HG02588 (cell line): ENCODE results near the gene COA3.

ENCODE experiments used
- ATAC-seq: cut with Tn5 transposase; IDR thresholded peaks from one replicate; pipeline ENCODE4 v1.9.1; 2021; ENCODE audit warnings: mild to moderate bottlenecking, moderate library complexity; ENCODE audit not compliant: unreplicated experiment

COA3 gene

DNA sequence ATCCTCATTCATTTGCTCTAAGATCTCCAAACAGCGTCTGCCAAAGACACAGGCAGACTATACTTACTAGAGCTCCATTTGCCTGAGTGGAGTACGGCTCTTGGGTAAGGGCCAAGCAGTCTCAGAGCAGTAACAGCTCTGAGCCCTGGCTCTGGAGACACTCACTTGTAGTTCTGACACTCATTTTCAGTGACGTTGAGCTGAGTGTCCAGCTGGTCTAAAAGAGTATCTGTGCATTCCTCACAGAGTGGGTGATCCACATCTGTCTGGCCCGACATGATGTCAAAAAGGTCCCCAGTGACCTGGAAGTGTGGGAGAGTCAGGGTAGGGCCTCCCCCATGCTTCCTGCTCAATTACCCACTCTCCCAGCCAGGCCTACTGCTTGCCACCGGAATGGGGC is 19.9 kb upstream of the COA3 start:
- no peak for ATAC-seq

DNA sequence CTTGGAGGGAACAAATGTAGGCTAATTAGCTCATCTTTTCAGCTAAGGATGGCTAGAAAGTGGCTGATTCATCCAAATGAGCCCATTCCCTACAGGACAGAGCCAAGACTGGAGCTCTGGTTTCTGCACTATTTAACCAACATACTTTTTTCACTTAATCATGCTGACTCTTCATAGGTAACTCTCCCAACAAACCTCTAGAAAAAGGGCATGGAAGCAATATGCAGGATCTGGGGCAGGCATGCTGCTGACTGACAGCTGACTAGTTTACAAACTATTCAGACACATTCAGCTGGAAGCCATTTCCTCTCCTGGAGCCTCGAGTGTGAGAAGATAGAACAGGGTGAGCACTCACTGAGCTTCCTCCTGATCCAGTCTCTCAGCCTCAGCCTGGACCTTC is 19.4 kb upstream of the COA3 start:
- no peak for ATAC-seq

DNA sequence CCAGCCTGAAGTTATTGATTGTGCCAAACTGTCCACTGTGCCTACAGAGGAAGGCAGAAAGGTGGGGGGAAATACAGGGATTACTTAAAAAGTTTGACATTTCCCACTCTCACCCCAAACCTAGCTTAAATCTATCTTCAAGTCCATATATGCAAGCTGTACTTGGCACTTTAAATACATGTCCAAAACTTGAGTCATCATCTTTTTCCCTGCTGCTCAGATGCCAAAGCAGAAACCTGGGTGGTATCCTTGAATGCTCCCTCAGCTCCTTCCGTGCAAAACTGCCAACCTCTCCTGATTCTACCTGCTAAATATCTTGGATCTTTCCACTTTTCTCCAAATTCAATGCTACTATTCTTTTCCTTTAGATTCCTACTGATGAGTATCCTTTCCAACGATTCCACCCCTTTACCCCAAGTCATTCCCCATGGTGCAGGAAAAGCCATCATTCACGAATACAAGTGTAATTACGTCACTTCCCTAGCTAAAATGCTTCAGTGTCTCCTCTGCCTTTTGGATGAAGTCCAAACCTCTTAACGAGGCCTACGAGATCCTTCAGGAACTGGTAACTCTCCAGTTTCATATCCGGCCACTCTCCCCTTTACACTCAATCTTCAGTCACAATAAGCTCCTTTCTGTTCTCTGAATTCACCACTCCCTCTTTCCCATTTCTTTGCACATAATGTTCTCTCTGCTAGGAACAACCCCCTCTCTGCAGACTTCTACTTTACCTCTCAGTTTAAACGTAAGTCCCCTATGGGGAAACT is 16.3 kb upstream of the COA3 start:
- ATAC-seq, result no peak

DNA sequence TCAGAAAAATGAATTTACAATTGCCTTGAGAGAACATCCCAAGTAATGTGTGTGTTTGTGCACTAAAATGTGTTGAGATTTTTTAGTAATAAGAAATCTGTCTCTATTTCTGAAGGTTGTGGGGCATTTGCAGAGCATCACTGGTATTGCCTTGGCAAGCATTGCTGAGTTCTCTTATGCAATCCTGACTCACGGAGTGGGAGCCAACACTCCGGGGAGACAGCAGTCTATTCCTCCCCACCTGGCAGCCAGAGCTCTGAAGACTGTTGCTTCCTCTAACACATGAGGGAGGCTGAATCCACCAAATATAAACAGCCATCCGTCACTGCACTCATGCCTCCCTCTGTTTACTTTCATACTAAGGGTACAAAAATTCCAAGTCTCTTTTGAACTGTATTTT is 10.7 kb upstream of the COA3 start:
- ATAC-seq, result no peak

DNA sequence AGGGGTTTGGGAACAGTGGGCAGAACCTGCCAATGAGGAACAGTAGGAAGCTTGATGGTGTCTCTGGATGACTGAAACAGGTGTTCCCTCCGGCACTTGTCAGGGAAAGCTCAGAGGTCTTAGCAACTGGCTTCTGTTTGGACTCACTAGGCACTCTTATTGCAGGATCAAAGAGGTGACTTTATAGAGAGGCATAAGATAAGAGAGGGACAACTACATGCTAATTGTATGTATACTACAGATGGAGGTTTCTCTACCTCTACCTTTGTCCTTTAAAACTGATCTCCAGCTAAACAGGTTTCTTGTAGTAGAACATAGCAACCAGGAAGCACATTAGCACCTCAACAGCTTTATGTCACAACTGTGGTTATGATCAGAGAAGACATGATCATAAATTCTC is 7.7 kb upstream of the COA3 start:
- no peak for ATAC-seq

DNA sequence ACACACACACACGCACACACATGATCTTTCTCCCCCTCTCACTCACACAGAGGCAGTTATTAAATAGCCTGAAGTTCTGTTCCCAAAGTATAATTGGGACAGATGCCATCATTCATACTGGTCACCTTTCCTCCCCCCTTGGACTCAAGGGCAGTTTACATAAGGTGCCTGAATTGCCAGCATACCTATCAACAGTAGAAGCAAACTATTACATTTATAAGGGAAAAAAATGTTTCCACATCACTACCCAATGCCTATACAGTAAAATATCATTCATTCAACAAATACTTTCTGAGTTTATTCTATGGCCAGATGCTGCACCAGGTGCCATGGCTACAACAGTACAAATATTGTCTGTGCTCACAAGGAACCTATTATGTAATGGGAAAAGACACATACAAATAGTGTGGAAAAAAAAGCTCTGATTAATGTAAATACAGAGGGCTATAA is 6.4 kb upstream of the COA3 start:
- ATAC-seq, result no peak

DNA sequence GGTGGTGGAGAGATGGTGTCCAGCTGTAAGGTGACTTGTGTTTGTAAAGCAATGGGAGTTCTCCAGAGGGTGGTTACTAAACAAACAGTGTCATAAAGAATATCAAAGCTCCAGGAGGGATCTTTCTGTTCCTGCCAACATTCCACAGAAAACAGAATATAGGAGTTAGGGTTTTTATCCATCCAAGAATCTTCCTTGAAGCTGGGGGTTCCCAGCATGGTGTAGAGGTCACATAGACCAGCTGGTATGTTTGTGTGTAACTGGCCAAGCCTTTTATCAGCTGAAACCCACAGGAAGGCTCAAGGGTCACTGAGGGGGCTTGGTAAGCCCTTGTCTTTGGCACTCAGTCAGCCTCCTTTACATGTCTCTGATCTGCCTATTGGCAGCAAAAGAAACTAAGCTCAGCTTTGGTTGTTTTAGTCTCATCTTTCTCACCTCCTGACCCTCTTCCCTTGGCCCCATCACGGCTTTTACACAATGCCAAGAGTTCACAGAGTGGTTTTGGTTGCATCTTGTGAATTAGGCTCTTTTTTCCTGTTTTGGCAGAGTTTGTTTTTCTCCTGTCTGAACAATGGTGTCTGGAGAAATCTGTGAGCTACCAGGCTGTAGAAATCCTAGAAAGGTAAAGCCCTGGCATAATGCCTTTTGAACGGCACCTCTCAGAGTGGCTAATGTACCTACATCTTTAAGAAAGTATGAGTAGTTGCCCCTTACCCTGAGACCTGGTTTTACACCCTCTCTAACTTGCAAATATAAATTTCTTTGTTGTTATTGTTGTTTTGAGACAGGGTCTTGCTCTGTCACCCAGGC is 4.8 kb upstream of the COA3 start:
- ATAC-seq, result no peak

DNA sequence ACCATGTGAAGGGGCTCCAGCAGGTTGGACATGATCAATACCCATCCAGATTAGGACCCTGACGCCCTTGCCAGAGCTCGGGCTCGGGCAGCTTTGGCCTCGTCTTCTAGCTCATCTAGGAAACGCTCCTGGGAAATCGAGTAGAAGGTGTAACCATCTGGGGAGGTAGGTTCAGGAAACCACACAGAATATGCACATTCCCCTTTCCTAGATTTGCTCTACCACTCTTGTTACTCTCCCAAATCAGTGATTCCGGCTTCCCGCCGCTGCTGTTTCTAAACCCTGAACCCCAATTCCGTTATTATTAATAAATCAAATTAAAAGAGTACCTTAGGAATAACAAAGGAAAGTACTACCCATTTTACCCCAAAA is 507 bp downstream of the COA3 start:
- no peak for ATAC-seq

DNA sequence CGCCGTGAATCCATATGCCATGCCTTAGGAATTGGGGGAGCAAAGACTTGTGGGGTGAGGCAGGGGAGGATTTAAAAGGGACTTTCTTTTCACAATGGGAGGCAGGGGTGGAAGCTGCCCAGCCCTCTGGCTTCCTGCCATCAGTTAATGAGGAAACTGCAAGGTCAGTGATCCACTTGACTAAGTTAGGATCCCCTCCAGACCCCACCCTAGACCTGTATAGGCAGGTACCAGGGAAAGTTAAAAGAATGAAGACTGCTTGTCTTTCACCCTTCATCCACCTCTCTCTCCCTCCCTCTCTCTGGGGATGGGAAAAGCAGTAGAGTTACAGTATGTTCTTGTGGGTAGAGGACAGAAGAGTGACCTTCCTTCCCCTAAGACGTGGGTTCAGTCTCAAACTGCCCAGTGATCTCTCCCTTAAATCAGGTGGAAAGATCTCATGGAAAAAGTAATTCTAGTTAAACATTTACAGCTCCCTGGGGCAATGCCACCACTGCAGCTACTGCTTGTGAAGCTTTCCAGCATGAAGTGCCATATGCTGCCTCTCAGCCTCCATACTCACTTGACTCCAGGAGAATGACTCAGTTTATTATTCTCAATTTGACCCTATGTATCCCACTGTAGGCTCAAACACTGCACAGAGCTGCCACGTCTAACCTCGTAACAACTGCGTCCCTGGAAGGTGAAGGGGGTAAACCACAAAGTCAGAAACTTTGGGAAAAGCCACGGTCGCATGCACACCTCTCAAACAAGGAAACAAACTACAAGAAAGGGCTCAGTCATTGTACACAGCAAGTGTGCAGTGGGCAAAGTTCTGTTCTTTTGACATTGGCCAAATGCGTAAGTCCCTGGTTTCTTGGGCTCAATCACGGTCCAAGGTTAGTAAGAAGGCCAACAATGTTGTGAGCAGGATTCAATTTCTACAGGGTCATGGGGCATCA is 1.2 kb downstream of the COA3 start:
- ATAC-seq, result no peak

DNA sequence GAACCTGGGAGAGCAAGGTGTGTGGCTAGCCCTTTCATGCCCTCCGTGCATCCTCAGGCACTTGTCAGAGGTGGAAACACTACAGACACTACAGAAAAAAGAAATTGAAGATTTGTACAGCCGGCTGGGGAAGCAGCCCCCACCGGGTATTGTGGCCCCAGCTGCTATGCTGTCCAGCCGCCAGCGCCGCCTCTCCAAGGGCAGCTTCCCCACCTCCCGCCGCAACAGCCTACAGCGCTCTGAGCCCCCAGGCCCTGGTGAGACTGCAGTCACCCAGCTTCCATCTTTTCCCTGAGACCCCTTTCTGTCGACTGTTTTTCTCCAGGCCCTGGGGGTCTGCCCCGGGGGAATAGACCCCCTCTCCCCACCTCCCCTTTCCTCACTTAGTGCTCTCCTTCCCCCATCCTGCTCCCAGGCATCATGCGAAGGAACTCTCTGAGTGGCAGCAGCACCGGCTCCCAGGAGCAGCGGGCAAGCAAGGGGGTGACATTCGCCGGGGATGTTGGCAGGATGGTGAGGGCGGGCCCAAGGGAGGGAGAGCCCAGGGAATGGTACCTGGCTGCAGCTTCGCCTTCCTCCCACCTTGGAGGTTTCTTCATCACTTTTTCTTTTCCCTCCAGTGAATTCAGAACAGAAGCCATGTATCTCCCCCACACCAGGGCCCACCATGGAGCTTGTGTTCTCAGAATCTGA is 2.3 kb downstream of the COA3 start:
- ATAC-seq, result no peak

DNA sequence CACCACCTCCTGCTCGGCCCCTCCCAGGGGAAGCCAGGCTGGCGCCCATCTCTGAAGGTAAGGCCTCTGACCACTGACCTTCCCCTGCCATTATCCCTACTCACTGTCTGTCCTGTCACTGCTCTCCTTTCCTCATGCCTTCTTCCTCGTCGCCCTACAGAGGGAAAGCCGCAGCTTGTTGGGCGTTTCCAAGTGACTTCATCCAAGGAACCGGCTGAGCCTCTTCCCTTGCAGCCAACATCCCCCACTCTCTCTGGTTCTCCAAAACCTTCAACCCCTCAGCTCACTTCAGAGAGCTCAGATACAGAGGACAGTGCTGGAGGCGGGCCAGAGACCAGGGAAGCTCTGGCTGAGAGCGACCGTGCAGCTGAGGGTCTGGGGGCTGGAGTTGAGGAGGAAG is 3.0 kb downstream of the COA3 start:
- ATAC-seq, result no peak

DNA sequence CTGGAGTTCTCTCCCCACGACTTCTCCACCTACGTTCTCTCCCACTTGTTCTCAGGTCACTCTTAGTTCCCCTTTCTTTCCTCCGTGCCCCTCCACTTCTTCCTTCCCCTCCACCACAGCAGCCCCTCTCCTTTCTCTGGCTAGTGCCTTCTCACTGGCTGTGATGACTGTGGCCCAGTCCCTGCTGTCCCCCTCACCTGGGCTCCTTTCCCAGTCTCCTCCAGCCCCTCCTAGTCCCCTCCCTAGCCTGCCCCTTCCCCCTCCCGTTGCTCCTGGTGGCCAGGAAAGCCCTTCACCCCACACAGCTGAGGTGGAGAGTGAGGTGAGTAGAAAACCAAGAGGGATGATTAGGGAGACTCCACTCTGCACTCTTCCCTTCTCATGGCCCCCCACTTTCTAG is 3.4 kb downstream of the COA3 start:
- no peak for ATAC-seq

DNA sequence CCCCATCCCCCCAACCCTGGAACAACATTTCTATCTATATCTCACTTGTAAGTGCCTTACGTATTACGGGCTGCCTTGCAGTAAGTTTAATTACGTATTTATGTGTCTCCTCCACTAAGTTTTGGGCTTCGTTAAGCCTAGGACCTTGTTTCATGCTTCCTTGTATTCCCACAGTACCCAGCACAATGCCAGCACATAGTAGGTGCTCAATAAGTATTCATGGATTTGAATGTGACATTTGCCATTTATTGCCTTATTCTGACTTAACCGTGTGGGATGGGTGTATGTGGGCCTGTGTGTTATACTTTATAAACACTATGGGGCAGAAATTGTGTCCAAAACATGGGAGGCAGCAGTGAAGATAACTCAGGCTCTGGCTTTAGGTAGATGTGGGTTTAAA is 6.0 kb downstream of the COA3 start:
- no peak for ATAC-seq

DNA sequence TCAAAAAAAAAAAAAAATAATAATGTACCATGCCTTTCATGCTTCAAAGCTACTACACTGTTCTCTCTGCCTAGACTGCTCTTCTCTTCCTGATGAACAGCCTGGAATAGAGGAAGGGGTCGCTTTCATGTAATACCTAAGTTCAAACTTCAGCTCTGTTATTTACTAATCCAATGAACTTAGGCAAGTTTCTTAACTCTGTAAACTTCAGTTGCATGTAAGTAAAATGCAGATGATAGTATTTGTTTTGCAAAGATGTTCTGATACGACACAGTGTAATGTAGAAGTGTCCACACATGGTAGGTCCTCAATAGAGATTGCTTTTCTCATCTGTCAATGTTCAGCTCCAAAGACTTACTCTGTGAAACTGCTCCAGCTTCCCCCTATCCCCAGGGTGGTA is 6.6 kb downstream of the COA3 start:
- no peak for ATAC-seq

DNA sequence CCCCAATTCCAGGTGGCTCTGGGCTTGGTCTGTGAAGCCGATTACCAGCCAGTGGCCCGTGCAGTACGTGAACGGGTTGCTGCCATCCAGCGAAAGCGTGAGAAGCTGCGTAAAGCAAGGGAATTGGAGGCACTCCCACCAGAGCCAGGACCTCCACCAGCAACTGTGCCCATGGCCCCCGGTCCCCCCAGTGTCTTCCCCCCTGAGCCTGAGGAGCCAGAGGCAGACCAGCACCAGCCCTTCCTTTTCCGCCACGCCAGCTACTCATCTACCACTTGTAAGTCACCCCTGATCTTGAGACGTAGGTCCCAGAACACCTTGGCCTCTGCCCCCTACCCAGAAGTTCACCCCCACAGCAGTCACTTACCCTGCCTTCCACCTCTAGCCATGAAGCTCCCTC is 11.2 kb downstream of the COA3 start:
- ATAC-seq, result no peak

DNA sequence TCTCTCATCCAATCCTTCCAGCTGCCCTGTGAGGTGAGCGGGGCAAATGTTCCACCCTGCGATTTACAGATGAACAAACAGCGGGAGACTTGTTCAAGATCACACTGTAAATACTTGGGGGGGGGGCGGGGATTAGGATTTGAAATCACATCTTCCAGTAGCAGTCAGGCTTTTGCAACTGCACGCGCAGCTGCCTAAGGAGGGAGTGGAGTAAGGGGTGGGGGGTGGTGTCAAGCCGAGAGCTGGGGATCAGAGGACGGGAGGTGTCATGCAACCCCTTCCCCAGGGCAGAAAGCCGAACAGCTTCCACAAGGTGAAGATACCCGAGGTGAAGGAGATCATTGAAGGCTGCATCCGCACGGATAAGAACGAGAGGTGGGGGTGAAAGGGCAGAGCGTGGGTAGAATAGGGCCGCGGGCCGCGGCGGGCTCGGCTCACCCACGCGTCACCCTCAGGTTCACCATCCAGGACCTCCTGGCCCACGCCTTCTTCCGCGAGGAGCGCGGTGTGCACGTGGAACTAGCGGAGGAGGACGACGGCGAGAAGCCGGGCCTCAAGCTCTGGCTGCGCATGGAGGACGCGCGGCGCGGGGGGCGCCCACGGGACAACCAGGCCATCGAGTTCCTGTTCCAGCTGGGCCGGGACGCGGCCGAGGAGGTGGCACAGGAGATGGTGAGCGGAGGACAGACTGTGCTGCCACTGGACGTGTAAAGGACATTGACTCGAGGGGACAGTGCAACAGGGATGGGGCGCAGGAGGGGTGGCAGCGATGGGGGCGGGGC is 13.5 kb downstream of the COA3 start:
- ATAC-seq, result no peak

DNA sequence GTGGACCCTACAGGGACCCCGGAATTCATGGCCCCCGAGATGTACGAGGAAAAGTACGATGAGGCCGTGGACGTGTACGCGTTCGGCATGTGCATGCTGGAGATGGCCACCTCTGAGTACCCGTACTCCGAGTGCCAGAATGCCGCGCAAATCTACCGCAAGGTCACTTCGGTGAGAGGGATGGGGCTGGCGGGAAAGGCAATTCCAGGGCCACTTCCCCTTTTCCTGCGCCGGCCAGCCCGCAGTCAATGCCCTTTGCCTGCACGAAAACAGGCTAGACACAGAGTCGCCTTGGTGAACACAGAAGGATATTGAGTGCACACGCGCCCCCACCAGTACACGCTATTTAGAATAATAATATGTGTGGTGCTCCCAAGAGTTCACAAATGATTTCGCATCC is 14.1 kb downstream of the COA3 start:
- no peak for ATAC-seq

DNA sequence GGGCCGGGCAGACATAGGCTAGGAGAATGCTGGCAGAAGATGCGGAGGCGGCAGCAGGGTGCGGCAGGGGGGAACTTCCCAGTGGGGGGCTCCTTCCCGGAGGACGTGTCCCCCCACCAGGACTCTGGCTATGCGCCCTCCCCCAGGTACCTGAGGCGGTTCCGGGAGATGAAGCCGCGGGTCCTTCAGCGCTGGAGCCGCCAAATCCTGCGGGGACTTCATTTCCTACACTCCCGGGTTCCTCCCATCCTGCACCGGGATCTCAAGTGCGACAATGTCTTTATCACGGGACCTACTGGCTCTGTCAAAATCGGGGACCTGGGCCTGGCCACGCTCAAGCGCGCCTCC is 14.7 kb downstream of the COA3 start:
- no peak for ATAC-seq

DNA sequence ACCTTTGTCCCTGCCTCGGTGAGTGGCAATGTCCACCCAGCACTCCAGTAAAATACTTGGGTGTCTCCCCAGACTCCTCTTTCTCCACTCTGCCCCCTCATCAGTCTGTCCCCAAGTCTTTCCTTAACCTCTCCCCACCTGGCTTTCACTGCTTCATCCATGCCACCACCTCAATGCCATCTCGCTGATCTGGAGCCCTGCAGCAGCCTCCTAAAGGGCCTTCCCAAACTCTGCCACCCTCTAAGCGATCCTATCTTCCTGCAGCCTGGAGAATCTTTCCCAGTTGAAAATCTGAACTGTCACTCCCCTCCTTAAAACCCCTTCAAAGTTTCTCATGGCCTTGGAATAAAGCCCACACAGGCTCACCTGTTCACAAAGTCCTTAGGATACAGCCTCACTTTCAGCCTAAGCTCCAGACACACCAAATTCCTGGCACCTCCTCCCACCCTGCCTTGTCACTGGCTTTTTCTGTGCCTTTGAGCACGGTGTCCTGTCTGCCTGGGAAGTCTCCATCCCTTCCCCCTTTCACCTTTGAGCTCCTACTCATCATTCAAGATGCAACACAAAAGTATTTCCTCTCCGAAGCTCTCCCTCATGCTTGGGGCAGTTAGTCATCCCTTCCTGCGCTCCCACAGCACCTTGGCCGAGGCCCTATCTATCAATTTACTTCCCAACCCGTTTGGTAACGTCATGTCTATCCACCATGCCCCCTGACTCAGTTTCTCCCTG is 15.3 kb downstream of the COA3 start:
- ATAC-seq, result no peak
